HepG2 (cell line): Measurements from ENCODE around the gene ZNF653.

Experiments
- PCBP2 ChIP-seq: fragments of 200-400 bp; formaldehyde crosslinking; optimal IDR thresholded peaks from 2 replicates; pipeline ENCODE3; 2018; ENCODE audit warnings: low read length, low read depth; ENCODE audit not compliant: poor library complexity, severe bottlenecking
- TF ChIP-seq, protein P1 (sequence below): sonication (generic); formaldehyde crosslinking; IDR thresholded peaks from 2 replicates; pipeline ENCODE4 v1.5.0; 2020; ENCODE audit warnings: mild to moderate bottlenecking, missing genetic modification reagents, moderate library complexity

DNA sequence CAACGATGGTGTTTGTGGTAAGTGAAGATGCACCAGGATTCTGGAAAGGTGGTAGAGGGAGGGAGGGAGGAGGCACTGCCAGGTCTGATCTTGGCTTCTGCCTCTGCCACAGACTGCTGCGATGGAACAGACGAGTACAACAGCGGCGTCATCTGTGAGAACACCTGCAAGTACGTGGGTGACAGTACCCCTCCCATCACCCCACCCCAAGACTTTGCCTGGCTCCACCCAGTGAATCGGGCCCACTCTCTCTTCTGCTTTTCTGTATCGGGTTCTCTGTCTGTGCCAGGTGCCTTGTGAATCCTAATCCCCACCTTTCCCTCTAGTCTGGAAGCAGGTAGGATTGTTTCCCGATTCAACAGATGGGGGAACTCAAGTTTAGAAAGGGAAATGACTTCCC is 67.7 kb downstream of the ZNF653 start:
- TF ChIP-seq, protein P1, sequence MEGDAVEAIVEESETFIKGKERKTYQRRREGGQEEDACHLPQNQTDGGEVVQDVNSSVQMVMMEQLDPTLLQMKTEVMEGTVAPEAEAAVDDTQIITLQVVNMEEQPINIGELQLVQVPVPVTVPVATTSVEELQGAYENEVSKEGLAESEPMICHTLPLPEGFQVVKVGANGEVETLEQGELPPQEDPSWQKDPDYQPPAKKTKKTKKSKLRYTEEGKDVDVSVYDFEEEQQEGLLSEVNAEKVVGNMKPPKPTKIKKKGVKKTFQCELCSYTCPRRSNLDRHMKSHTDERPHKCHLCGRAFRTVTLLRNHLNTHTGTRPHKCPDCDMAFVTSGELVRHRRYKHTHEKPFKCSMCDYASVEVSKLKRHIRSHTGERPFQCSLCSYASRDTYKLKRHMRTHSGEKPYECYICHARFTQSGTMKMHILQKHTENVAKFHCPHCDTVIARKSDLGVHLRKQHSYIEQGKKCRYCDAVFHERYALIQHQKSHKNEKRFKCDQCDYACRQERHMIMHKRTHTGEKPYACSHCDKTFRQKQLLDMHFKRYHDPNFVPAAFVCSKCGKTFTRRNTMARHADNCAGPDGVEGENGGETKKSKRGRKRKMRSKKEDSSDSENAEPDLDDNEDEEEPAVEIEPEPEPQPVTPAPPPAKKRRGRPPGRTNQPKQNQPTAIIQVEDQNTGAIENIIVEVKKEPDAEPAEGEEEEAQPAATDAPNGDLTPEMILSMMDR (CRISPR knock-in tag), result no peak
- no peak for TF ChIP-seq PCBP2
